Fibroblast of peridontal ligament (primary cell): ENCODE measurements around the gene TMEM14C.
"Not testable (repeated sequence)": the region's sequence is repeated elsewhere in the genome, so short reads cannot be mapped to it uniquely, and the experiment has no call there.

Experiments used
- DNase-seq: peaks from one replicate; pipeline ENCODE4 v3.0.0-alpha.2; 2010; ENCODE audit errors: extremely low read depth

Gene TMEM14C

DNA sequence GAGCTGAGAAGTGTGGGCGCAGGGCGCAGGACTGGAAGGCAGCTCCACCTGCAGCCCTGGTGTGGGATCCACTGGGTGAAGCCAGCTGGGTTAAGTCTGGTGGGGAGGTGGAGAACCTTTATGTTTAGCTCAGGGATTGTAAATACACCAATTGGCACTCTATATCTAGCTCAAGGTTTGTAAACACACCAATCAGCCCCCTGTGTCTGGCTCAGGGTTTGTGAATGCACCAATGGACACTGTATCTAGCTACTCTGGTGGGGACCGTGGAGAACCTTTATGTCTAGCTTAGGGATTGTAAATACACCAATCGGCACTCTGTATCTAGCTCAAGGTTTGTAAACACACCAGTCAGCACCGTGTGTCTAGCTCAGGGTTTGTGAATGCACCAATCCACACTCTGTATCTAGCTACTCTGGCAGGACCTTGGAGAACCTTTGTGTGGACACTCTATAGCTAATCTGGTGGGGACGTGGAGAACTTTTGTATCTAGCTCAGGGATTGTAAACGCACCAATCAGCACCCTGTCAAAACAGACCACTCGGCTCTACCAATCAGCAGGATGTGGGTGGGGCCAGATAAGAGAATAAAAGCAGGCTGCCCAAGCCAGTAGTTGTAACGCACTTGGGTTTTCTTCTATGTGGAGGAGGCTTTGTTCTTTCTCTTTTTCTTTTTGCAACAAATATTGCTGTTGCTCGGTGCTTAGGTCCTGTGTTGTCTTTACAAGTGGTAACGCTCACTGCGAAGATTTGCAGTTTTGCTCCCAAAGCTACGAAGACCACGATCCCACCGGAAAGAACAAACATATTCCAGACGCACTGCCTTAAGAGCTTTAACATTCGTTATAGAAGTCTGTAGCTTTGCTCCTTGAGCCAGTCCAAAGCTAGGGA lies 1.7 kb upstream of the TMEM14C start:
- not testable (repeated sequence) for DNase-seq

DNA sequence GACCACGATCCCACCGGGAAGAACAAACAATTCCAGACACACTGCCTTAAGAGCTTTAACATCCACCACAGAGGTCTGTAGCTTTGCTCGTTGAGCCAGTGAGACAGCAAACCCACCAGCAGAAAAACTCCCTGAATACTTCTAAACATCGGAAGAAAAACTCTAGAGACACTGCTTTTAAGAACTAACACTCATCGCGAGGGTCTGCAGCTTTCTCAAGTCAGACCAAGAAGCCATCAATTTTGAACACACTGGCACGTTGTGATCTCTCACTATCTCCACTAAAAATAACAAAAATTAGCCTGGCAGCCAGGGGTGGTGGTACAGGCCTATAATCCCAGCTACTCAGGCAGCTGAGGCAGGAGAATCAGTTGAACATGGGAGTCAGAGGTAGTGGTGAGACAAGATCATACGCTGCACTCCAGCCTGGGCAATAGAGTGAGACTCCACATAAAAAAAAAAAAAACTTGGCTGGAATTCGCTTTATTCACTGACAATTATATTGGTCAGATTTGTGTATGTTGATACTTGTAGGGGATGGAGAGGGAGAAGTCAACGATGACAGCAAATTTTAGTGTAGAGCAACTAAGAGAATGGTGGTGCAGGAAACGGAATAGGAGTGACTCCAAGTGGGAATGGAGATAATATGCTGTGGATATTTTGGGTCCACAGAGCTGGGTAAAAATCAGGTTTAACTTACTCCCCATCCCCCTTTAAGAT lies 860 bp upstream of the TMEM14C start:
- DNase-seq = no peak

DNA sequence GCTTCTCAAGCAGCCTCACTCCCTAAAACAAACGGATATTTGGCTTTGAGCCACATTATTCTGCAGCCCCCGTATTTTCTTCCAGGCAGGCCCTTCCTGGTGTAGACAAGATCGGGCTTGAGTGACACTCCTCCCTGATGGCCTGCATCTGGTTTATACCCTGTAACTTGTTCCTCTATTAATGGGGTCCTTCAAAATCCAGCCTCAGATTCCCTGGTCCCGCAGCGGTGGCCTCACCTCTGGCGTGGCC lies 375 bp upstream of the TMEM14C start:
- DNase-seq = no peak

DNA sequence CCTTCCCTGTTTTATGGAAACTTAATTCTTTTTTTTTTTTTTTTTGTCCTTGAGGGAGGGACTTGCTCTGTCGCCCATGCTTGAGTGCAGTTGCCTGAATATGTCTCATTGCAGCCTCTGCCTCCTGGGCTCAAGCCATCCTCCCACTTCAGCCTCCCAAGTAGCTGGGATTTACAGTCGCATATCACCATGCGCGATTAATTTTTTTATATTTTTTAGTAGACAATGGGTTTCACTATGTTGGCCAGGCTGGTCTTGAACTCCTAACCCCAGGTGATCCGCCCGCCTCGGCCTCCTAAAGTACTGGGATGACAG lies 654 bp downstream of the TMEM14C start:
- no peak for DNase-seq

DNA sequence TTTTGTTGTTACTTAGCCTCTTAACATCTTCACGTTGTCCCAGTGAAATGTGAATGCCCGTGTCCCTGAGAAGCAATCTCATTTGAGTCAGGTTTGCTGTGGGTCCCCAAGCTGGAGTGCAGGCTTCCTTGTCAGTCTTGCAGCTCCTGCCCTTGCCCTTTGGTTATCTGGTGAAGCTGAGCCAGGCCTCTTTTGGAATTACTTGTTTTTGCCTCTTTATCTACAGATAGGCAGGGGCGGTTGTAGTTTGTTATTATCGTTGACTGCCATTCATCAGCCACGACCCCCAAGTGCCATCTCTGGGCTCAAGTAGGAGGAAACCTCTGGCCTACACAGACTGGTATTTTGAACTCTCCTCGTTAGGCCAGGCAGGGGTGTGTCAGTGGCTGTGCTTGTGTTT lies 2.2 kb downstream of the TMEM14C start:
- no peak for DNase-seq

DNA sequence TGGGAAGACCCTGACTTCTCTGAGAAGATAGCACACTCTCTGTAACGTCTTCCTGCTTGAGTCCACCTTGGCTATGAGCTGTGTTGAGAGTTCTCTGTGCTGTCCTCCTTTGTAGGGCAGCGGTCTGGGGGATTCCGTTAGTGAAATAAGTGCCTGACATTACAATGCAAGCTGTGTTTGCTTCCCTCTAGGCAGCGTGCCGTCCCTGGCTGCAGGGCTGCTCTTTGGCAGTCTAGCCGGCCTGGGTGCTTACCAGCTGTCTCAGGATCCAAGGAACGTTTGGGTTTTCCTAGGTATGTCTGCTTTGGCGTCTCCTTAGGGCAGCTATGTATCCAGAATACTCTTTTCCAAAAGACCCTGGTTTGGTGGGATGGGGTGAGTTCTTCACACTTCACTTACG lies 2.8 kb downstream of the TMEM14C start:
- DNase-seq = no peak

DNA sequence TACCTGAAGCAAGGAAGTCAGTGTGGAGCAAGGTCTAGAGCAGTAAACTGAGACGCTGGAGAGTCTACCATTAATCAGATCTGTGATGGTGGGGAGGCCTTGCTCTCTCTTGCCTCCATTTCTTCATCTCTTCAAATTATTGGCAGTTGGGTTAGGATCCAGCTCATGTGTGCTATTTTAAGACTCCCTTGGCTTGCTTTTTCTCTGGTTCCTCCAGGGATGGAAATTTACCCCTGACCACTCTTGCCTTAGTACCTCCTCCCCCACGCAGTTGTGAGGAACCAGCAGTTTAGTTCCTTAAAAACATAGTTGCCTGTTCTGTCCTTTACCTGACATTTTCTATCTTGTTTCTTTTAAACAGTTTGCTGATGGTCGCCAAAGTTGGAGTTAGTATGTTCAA lies 7.4 kb downstream of the TMEM14C start:
- DNase-seq = no peak

DNA sequence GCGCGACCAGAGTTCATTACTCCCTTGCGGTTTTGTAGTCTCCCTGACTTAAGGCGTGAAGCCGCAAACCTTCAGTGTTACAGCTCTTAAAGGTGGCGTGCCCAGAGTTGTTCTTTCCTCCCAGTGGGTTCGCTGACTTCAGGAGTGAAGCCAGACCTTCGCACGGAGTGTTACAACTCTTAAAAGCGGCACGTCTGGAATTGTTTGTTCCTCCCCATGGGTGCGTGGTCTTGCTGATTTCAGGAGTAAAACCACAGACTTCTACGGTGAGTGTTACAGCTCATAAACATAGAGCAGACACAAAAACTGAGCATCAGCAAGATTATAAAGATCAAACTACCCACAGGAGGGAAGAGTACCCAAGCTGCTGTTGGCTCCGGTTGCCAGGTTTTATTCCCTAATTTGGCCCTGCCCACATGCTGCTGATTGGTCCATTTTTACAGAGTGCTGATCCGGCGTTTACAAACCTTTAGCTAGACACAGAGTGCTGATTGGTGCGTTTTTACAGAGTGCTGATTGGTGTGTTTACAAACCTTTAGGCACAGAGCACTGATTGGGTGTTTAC lies 10.4 kb downstream of the TMEM14C start:
- no peak for DNase-seq

DNA sequence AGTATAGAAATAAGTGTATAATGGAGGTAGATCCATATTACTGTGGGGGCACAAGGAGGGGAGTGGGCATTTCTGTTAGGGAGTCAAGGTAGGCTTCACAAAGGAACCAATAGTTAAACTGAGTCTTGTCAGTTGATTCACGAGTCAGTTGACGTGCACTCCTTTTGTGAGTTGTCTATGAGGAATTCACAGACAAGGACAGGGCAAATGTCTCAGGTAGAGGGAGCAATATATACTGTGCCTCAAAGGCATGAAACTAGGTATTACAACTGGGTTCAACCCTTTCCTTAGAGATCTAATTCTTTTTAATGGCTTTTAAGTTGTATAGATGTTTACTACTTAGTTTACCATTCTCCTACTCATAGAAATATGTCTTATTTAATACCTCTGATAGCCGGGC lies 11.0 kb downstream of the TMEM14C start:
- DNase-seq = no peak

DNA sequence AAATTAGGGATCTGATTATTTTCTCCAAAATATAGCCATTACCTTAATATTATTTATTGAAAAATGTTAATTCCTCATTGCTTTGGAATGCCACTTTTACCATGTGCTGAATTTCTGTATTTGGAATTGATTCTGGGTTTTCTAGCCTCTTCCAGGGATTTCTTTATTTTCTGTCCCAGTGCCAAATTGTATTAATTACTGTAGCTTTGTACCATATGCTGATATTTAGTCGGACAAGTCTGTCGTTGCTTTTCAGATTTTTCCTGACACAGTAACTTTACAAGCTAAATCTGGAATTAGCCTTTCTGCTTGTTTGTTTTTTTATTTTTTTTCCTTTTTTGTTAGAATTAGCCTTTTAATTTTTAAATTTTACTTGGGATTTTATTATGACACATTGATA lies 13.9 kb downstream of the TMEM14C start:
- no peak for DNase-seq

DNA sequence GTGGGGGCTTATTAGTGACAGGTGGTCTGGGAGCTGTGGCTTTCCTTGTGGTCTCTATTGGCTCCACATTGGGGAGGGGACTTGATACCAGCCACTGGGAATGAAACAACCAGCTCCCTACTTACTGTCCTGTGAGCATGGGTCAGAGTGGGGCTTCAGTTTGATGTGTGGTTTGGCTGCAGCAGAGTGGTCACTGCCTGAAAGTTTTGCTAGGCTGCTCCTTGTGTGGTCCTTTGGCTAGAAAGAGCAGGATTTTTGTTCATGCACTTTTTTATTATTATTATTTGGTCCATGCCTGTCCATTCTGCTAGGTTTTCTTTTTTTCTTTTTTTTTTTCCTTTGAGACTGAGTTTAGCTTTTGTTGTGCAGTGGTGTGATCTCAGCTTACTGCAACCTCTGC lies 17.2 kb downstream of the TMEM14C start:
- DNase-seq = no peak

DNA sequence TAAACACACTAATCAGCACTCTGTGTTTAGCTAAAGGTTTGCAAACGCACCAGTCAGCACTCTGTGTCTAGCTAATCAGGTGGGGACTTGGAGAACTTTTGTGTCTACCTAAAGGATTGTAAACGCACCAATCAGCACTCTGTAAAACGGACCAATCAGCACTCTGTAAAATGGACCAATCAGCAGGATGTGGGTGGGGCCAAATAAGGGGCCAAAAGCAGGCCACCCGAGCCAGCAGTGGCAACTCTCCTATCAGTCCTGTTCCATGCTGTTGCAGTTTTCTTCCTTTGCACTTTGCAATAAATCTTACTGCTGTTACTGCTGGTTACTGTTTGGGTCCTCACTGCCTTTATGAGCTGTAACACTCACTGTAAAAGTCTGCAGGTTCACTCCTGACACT lies 18.8 kb downstream of the TMEM14C start:
- not testable (repeated sequence) for DNase-seq

DNA sequence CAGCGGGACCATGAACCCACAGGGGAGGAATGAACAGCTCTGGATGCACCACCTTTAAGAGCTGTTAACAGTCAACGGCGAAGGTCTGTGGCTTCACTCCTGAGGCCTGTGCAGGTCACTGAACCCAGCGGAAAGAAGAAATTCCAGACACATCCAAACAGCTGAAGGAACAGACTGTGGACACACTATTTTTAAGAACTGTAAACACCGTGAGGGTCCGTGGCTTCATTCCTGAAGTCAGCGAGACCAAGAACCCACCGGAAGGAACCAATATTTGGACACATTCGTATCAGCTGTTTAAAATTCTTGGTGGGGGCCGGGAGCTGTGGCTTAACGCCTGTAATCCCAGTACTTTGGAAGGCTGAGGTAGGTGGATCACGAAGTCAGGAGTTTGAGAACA lies 19.4 kb downstream of the TMEM14C start:
- DNase-seq = no peak

DNA sequence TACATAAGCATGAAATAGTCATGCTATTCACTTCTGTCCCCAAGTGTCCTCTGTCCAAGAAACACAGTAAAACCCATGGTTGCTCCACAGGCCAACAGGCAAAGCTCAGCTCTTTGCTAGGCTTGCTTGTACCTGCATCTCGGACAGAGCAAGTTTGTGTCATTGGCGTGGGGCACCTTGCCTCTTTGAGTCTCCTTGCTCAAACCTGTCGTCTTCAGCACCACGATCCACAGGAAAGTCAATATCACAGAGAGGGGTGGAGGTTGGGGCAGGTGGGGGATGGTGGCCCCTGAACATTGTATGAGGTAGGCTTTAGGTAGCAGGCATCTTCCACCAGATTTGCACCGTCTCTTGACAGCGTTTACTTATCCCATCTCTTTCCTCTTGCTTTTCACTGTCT lies 20.6 kb downstream of the TMEM14C start:
- no peak for DNase-seq

DNA sequence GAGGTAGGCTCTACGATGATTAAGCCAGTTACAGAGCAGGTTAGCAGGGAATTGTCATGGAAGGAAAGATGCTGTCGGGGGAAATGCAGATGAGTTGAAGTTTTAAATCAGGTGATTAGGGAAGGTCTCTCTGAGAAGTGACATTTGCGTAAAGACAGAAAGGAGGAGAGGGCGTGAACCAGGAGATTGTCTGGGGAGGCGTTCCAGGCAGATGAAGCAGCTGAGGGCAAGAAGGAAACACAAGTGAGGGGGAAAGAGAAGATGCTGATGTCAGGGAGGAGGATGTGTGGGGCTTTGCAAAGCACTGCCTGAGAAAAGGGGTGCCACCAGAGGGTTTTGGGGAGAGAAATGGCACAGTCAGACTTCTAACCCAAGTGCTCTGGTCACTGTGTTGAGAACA lies 22.2 kb downstream of the TMEM14C start:
- DNase-seq = no peak

DNA sequence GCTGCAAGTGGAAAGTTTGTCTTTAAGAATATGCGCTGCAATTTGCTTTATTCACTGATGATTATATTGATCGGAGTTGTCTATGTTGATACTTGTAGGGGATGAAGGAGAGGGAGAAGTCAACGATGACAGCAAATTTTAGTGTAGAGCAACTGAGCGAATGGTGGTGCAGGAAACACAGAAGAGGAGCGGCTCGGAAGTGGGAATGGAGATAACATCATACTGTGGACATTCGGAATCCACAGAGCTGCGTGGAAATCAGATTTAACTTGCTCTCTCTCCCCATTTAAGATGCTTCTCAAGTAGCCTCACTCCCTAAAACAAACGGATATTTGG lies 24.0 kb downstream of the TMEM14C start:
- DNase-seq = no peak

DNA sequence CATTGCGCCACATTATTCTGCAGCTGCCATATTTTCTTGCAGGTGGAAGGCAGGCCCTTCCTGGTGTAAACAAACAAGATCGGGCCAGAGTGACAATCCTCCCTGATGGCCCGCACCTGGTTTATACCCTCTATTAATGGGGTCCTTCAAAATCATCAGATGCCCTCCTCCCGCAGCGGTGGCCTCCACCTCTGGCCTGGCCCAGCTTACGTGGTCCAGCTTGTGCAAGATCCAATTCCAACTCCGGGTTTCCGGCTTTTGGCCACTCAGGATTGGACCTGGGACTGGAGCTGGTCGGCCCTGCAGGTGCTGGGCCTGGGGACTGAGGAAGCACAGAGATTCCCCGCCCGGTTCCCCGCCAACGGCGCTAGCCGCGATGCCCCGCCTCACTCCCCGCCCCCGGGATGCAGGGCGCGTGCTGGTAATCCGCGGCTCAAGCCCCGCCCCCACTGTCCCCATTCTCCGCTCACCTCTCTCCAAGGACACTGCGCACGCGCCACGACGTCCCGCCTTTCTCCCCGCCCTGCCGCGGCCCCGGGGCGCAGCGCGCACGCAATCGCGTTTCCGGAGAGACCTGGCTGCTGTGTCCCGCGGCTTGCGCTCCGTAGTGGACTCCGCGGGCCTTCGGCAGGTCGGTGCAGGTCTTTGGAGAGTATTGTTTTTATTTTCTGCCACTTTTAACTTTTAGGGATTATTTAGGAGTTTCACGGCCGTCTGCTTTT lies 24.5 kb downstream of the TMEM14C start, which contains the start of gene TMEM14B:
Gene TMEM14B, plus strand, starts transcription at position 555 of the 722 bp plus-strand sequence. CDS start 1,441 bp downstream, outside the sequence.
- peak; percentile 92 for DNase-seq

DNA sequence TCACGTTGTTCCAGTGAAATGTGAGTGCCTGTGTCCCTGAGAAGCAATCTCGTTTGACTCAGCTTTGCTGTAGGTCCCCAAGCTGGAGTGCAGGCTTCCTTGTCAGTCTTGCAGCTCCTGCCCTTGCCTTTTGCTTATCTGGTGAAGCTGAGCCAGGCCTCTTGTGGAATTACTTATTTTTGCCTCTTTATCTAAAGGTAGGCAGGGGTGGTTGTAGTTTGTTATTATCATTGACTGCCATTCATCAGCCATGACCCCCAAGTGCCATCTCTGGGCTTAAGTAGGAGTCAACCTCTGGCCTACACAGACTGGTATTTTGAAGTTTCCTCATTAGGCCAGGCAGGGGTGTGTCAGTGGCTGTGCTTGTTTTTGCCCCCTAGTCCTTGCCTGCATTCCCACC lies 26.9 kb downstream of the TMEM14C start:
- no peak for DNase-seq

DNA sequence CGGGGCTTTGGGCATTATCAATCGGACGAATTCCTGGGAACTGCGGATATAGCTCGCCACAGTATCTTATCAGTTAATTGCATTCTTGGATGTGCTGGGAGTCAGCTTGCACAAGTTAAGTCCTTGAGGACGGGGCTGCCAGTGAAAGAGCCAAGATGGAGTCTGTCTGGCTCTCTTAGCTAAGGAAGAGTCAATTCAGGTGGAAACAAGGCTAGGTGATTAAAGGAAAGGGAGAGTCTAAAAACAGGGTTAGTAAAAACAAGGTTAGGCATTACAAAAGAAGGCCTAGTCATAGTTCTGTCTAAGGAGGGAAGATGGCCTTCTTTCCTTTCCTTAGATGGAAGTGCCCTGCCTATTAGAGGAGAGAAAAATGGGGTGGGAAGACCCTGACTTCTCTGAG lies 27.7 kb downstream of the TMEM14C start:
- not testable (repeated sequence) for DNase-seq

DNA sequence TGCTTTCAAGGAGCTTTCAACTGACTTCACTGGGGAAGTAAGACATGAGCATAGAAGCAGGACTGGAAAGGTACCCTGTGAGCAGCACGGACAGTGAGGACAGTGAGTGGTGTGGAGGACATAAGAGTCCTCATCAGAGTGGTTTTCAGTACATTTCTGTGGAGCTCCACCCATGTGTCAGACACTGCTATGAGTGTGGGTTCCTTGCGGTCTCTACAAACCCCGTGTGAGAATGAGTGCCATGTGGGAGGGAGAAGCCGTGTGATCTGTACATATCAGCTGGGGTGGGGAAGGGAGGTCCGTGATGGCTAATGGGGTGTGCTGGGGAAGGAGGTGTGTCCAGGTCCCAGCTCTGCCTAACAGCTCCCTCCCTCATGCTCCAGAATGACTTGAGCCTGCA lies 28.9 kb downstream of the TMEM14C start:
- not testable (repeated sequence) for DNase-seq

DNA sequence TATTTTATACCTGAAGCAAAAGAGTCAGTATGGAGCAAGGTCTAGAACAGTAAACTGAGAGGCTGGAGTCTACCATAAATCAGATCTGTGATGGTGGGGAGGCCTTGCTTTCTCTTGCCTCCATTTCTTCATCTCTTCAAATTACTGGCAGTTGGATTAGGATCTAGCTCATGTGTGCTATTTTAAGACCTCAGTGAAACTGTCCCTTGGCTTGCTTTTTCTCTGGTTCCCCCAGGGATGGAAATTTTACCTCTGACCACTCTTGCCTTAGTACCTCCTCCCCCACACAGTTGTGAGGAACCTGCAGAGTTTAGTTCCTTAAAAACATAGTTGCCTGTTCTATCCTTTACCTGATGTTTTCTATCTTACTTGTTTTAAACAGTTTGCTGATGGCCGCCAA lies 33.2 kb downstream of the TMEM14C start:
- no peak for DNase-seq

DNA sequence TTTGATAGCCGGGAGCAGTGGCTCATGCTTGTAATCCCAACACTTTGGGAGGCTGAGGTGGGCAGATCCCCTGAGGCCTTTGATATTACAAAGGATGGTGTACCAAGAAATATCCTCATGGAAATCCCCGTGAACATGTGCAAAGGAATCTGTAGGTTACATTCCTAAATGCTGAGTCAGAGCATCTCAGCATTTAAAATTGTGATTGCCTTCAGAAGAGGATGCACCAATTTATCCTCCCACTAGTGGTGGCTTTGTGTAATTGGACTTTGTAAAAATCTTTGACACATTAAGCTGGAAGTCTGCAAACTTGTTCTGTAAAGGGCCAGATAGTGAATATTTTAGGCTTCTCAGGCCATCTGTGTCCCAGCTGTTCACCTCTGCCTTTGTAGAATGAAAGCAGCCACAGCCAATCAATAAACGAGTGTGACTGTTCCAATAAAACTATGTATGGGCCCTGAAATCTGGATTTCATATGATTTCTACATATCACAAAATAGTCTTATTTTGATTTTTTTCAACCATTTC lies 36.5 kb downstream of the TMEM14C start:
- DNase-seq = peak; percentile 71
